Measurements from ENCODE around the gene CCDC71. TPM values are rescaled to one million over a fixed set of nuclear protein-coding genes. Genes with fewer than 3 reads are reported as not detected.

Gene CCDC71
- total RNA-seq, 1 donor from 2014 or later = 31.6 TPM

- H3K4me1 ChIP-seq = peaks cover 18 to 37% of the 10 kb centered on the region in 2 donors
Observed at GRCh38 chr3:49170744-49171118, 4.6 kb upstream of the CCDC71 start.

GRCh38 chr3:49166752-49167556 is 823 bp upstream of the CCDC71 start:
- no peaks in the 10 kb centered on the region for H3K27me3 ChIP-seq
- H3K9me3 ChIP-seq = no peaks in the 10 kb centered on the region
- peak overlapping the region; percentile 86 to 93 for H3K27ac ChIP-seq
- TF ChIP-seq CTCF (IDR thresholded peaks at IDR 0.05) = no peak
- H3K36me3 ChIP-seq = peaks cover 16 to 23% of the 10 kb centered on the region in 2 donors
- intact Hi-C loops (cut with DNase I) = loop anchor here (1.0 kb wide), 1 partner anchor 34 kb away; the partner anchor contains the start of gene LAMB2
- DNase-seq (ENCODE audit: low spot score in 2 of 2) = no peak
- H3K4me3 ChIP-seq = peak overlapping the region; percentile 82 to 95
- H3K4me1 ChIP-seq = peaks cover 5 to 24% of the 10 kb centered on the region in 2 donors

More at GRCh38 chr3:49170744-49171118, 4.6 kb upstream of the CCDC71 start:
- no peak for DNase-seq (ENCODE audit: low spot score in 2 of 2)
- TF ChIP-seq CTCF (IDR thresholded peaks at IDR 0.05) = no peak
- no peaks in the 10 kb centered on the region for H3K9me3 ChIP-seq
- no peaks in the 10 kb centered on the region for H3K27me3 ChIP-seq
- intact Hi-C loops (cut with DNase I) = loop anchor here (1.0 to 2.0 kb wide), 4 partner anchors 38 to 300 kb away; partner anchors contain the start of genes C3orf62, DAG1 and LAMB2
- peaks cover 3 to 10% of the 10 kb centered on the region in 2 donors for H3K36me3 ChIP-seq
- H3K4me3 ChIP-seq = peak overlapping the region; percentile 70 to 75
- peak overlapping the region; percentile 82 to 92 for H3K27ac ChIP-seq

GRCh38 chr3:49164983-49165720 is 979 bp downstream of the CCDC71 start:
- intact Hi-C loops (cut with DNase I) = no loop called here
- Histone ChIP-seq H3K36me3 (peaks cover 21 to 27% of the 10 kb centered on the region in 2 donors), H3K27ac (peak overlapping the region; percentile 86 to 93), H3K27me3 (no peaks in the 10 kb centered on the region), H3K9me3 (no peaks in the 10 kb centered on the region), H3K4me1 (peaks cover 0 to 14% of the 10 kb centered on the region in 2 donors), H3K4me3 (peak overlapping the region; percentile 82 to 95)
- no peak for TF ChIP-seq CTCF (IDR thresholded peaks at IDR 0.05)
- no peak for DNase-seq (ENCODE audit: low spot score in 2 of 2)

- intact Hi-C loops (cut with DNase I) = no loop called here
- DNase-seq (ENCODE audit: low spot score in 2 of 2) = no peak
- no peak overlapping the region for H3K4me3 ChIP-seq
- H3K4me1 ChIP-seq = peaks cover 0 to 13% of the 10 kb centered on the region in 2 donors
- peaks cover 21 to 27% of the 10 kb centered on the region in 2 donors for H3K36me3 ChIP-seq
- no peaks in the 10 kb centered on the region for H3K27me3 ChIP-seq
- H3K27ac ChIP-seq = no peak overlapping the region
- no peaks in the 10 kb centered on the region for H3K9me3 ChIP-seq
- TF ChIP-seq CTCF (IDR thresholded peaks at IDR 0.05) = no peak
Observed at GRCh38 chr3:49163609-49164008, 2.5 kb downstream of the CCDC71 start.

- no peaks in the 10 kb centered on the region for H3K27me3 ChIP-seq
- intact Hi-C loops (cut with DNase I) = no loop called here
- H3K9me3 ChIP-seq = no peaks in the 10 kb centered on the region
- peaks cover 0 to 13% of the 10 kb centered on the region in 2 donors for H3K4me1 ChIP-seq
- no peak for DNase-seq (ENCODE audit: low spot score in 2 of 2)
- no peak overlapping the region for H3K27ac ChIP-seq
- TF ChIP-seq CTCF (IDR thresholded peaks at IDR 0.05) = no peak
- peaks cover 21 to 27% of the 10 kb centered on the region in 2 donors for H3K36me3 ChIP-seq
- no peak overlapping the region for H3K4me3 ChIP-seq
Observed at GRCh38 chr3:49162751-49163419, 3.2 kb downstream of the CCDC71 start.

Data from ascending aorta (tissue), 2 donors.